ENCODE results near the gene SECTM1.
A peak's percentile ranks its signal among the peaks of the same experiment; 100 is the strongest.
"Not testable (repeated sequence)": the region's sequence is repeated elsewhere in the genome, so short reads cannot be mapped to it uniquely, and the experiment has no call there.

The SECTM1 gene

DNA sequence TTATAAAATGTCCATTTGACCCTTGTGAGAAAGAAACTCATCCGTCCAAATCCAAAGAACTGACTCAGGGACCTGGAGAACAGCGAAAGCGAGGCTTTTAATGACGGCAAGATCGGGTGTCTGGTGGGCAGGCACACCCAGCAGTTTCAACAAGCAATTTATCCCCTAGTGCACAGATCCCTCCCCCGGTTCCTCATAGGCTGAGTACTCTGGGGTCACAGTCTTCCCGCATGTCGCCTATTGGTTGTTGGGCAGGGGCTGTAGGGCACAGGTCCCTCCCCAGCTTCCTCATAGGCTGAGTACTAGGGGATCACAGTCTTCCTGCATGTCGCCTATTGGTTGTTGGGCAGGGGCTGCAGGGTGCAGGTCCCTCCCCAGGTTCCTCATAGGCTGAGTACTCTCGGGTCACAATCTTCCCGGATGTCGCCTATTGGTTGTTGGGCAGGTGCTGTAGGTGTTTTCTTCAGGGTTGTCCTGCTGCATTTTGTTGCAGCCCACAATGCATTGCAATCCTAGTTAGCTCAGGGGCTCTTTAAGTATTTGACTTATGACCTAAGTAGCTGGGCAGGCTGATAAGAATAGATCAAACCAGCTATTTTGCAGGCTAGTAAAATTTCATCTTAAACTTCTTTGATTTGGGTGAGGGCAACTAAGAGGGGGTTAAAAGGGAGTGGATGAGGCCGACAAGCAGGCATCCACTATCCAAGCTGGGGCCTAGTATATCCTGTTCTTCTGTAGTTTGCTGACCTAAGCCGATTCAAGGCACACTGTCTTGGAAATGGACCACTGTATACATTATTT lies 34.4 kb upstream of the SECTM1 start:
- DNase-seq, result no peak

- DNase-seq, result no peak
These were observed 33.2 kb upstream of the SECTM1 start for GRCh38 chr17:82366749-82367148.

- DNase-seq, result no peak
These were observed 32.2 kb upstream of the SECTM1 start for GRCh38 chr17:82365606-82366295.

GRCh38 chr17:82361885-82362633 lies 28.5 kb upstream of the SECTM1 start:
- no peak for DNase-seq

- not testable (repeated sequence) for DNase-seq
These were observed 26.0 kb upstream of the SECTM1 start for GRCh38 chr17:82359451-82360074.

DNA sequence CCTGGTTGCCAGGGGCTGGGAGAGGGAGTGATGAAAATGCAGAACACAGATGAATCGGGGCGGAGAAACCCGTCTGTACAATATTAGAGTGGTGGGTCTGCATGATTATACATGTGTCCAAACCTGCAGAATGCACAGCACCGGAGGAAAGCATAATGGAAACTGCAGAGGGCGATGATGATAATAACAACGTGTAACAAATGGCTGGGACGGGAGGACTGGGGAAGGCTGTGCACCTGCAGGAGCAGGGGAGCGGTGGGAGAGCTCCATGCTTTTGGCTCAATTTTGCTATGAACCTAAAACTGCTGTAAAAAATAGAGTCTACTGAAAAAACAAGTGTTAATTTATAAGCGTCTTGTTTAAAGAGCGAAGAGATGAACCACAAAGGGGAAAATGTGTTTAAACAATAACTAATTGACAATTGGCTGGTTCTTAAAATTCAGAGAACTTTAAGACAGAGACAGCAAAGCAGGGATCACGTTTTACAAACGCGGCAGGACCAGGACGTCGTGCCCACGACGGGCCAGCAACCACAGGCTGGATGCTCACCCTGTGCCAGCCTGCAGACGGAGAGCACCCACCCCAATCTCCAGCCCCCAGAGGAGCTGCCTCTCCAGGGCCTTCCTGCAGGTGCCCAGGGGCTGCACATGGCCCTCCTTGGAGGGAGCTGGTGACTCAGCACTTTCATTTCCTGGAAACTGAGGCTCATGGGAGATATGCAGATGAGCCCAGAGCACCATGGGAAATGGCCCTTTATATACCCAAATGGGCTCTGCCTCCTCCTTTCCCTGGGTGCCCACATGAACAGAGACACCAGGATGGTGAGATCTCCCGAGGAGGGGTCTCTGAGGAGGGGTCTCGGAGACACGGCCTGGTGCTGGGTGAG lies 25.1 kb upstream of the SECTM1 start, which contains the start of gene TEX19:
TSS of gene TEX19 (plus strand) at position 783 of the 886 bp plus-strand sequence. CDS start 2,904 bp downstream, outside the sequence.
- peak; percentile 21 for DNase-seq

DNA sequence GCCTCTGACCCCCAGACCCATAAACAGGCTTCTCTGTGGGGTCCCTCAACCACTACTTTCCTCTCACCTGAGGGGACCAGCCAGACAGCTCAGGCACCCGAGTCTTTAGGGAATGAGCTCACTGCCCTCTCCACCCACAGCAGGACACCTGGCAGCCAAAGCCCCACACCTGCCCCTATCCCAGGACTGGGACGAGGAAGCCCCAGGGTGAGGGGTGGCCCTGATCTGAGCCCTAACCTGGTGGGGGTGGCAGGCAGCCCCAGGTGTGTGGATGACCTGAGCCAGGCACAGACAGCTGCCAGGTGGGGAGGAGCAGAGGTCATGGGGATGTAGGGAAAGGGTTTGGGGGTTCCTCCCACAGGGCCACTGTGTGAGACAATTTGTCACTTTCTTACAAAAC lies 23.8 kb upstream of the SECTM1 start:
- no peak for DNase-seq

DNA sequence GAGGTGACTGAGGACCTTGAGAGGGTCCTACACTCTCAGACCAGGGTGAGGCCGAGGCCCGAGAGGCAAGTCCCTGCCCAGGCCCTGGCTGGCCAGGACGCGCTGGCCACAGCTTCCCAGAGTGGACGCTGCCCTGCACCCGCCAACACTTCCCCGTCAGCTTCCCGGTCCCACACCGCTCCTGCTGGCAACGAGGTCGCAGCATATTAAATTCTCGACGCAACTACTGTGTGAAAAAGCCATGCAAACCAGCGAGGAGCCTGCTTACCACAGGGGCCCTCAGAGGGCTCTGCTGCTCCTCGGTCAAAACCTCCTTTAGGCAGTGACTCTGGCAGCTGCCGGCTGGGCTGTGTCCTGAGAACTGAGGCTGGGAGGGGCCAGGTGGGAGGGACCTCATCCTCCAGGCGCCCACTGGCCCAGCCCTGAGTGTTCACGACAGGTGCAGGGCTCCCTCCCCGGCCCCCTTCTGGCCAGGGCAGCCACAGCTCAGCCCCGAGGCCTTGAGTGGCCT lies 23.3 kb upstream of the SECTM1 start:
- no peak for DNase-seq

GRCh38 chr17:82355770-82356427 lies 22.3 kb upstream of the SECTM1 start:
- no peak for DNase-seq

GRCh38 chr17:82354804-82355308 lies 21.3 kb upstream of the SECTM1 start:
- no peak for DNase-seq

- no peak for DNase-seq
These were observed 19.9 kb upstream of the SECTM1 start for GRCh38 chr17:82353484-82353883.

- DNase-seq, result peak; percentile 86
These were observed 18.3 kb upstream of the SECTM1 start for GRCh38 chr17:82351713-82352488.

- no peak for DNase-seq
These were observed 17.7 kb upstream of the SECTM1 start for GRCh38 chr17:82351254-82351712.

DNA sequence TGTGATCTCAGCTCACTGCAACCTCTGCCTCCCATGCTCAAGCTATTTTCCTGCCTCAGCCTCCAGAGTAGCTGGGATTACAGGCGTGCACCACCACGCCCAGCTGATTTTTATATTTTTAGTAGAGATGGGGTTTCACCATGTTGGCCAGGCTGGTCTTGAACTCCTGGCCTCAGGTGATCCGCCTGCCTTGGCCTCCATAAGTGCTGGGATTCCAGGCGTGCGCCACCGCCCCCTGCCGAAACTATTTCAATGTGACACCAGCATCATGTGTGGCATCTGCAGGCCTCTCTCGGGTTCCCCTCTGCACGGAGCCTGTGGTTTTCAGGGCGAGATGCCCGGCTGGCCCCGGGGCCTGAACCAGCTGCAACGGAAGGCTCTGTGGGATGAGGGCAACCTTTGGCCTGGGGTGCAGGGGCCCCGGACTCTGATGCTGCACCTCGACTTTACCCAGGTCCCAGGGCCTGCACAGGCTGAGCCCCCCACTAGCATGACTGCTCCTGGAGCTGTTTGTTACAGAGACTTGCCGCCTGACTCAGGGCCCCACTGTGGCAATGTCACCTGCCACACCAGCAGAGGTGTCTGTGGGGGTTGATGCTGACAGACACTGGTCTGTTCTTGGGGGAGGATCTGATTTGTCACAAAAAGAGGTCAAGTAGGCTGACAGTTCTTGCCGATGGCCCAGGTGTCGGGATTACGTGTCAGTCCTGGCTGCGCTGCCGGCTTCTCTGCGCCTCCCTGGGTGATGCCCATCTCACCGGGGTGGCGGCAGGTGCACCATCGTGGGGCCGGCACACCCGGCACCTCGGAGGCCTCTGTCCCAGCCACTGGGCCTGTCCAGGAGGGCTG lies 16.8 kb upstream of the SECTM1 start:
- peak; percentile 54 for DNase-seq

DNA sequence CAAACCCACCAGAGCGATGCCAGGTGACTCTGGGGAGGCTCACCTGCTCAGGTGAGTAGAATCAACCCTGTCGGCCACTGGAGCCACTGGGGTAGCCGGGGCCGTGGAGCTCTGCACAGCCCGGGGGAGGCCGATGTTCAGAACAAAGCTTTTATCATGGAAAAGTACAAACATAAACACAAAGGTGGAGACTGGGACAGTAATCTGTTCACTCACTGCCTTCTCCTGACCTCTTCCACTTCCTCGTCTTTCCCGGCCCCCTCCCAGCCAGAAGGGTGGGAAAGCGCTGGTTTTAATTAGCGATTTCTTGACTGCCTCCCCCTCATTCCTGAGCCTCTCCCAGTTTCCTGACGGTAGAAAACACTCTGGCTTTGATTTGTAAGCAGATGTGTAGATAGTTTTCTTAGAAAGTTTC lies 15.7 kb upstream of the SECTM1 start:
- no peak for DNase-seq

- DNase-seq, result no peak
These were observed 15.3 kb upstream of the SECTM1 start for GRCh38 chr17:82348866-82349265.

GRCh38 chr17:82348434-82348833 lies 14.9 kb upstream of the SECTM1 start:
- DNase-seq, result no peak

GRCh38 chr17:82347994-82348393 lies 14.4 kb upstream of the SECTM1 start:
- DNase-seq, result not testable (repeated sequence)

Measured in stimulated activated CD4-positive, alpha-beta T cell treated with anti-CD3 and anti-CD28 coated beads, Interleukin-4, amount 100 ng/mL, for 24 hours (primary cell).